ENCODE measurements around the gene MED19.

DNA sequence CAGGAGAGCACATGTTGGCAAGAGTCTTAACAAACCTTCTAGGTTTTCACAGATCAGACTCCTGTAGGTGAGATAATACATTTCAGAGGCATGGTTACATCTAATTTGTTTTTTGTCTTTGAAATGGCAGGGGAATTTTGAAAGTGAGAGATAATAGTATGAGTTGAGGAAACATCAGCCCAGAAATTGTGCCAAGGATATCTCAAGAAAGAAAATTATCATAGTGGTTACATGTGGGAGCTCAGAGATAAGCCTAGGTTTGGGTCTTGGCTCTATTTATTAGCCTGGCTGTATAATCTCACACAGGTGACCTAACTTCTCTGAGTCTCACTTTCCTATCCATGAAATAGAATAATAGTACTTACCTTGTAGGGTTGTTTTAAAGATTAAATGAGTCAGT lies 39.2 kb upstream of the MED19 start:
- TF ChIP-seq, protein P1, sequence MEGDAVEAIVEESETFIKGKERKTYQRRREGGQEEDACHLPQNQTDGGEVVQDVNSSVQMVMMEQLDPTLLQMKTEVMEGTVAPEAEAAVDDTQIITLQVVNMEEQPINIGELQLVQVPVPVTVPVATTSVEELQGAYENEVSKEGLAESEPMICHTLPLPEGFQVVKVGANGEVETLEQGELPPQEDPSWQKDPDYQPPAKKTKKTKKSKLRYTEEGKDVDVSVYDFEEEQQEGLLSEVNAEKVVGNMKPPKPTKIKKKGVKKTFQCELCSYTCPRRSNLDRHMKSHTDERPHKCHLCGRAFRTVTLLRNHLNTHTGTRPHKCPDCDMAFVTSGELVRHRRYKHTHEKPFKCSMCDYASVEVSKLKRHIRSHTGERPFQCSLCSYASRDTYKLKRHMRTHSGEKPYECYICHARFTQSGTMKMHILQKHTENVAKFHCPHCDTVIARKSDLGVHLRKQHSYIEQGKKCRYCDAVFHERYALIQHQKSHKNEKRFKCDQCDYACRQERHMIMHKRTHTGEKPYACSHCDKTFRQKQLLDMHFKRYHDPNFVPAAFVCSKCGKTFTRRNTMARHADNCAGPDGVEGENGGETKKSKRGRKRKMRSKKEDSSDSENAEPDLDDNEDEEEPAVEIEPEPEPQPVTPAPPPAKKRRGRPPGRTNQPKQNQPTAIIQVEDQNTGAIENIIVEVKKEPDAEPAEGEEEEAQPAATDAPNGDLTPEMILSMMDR (conservative IDR thresholded peaks at IDR 0.05; ENCODE audit: low read length): no peak
- TF ChIP-seq EZH2phosphoT487 (IDR thresholded peaks at IDR 0.05; ENCODE audit: borderline replicate concordance): no peak
